ENCODE data around the gene MTTP. TPM values are rescaled to one million over a fixed set of nuclear protein-coding genes. Genes with fewer than 3 reads are reported as not detected.

Gene MTTP
- total and polyA plus RNA-seq, 8 donors = 0.05 to 39.1 (median 0.51) TPM; not detected in 4

DNA sequence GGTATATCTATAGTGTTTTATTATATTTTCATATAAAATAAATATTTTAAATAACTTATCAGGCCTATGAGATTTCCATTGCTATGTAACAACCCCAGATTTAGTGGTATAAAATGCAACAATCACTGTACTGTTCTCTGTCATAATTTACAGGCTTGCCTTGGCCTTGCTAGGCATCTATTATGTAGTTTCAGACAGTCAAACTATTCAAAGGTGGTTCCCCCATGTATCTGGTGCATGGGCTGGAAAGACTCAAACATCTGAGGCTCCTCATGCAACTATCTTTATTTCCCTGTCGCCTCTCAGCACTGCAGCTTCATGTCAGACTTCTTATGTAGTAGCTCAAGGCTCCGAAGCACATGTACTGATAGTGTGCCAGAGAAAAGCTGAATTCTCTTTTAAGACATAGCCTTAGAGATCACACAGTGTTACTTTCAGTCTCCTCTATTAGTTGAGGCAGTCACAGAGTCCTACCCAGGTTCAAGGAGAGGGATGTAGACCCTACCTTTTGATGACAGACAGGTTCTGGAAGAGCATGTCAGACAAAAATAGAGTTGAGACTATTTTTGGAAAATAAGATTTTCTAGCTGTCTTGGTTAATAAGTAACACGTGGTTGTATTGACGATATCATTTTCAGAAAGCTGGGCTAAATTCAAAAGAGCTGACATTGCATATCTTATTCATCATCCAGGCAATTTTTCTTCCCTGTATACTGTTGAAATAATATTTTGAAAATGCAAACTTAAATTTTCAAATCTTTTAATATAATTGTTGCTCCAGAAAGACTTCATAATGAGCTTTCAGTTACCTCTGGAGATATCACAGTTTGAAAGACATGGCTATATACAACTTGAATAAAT is 19.4 kb downstream of the MTTP start:
- no peak for DNase-seq
- no peak overlapping the region for H3K27ac ChIP-seq
- no peak overlapping the region for H3K4me3 ChIP-seq
- intact Hi-C loops (cut with DNase I; ENCODE audit: low total_unique reads) = no loop called here
- H3K4me1 ChIP-seq = no peaks in the 10 kb centered on the region
- TF ChIP-seq, protein P1, sequence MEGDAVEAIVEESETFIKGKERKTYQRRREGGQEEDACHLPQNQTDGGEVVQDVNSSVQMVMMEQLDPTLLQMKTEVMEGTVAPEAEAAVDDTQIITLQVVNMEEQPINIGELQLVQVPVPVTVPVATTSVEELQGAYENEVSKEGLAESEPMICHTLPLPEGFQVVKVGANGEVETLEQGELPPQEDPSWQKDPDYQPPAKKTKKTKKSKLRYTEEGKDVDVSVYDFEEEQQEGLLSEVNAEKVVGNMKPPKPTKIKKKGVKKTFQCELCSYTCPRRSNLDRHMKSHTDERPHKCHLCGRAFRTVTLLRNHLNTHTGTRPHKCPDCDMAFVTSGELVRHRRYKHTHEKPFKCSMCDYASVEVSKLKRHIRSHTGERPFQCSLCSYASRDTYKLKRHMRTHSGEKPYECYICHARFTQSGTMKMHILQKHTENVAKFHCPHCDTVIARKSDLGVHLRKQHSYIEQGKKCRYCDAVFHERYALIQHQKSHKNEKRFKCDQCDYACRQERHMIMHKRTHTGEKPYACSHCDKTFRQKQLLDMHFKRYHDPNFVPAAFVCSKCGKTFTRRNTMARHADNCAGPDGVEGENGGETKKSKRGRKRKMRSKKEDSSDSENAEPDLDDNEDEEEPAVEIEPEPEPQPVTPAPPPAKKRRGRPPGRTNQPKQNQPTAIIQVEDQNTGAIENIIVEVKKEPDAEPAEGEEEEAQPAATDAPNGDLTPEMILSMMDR (IDR thresholded peaks at IDR 0.05) = no peak
- 73 to 80% (median 76%) methylated on average over 4 of the region's 4 CpGs for WGBS, 5 donors
- no peaks in the 10 kb centered on the region for H3K9me3 ChIP-seq
- no peaks in the 10 kb centered on the region for H3K27me3 ChIP-seq
- no peaks in the 10 kb centered on the region for H3K36me3 ChIP-seq

DNA sequence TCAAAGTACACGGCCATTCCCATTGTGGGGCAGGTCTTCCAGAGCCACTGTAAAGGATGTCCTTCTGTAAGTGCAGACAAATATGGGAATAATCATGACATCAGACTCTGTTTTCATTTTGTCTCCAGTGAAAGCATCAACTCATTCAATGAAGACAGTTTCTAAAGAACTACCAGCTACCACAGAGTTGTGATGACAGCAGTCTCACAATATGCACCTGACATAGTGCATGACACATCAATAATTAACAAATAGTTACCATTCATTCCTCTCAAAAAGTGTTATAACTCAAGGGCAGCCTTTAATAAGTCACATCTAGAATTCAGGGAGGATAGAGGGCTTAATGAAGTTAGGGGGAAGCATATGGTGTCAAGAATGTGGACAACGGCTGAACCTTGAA is 20.2 kb downstream of the MTTP start:
- H3K4me1 ChIP-seq = no peaks in the 10 kb centered on the region
- no peaks in the 10 kb centered on the region for H3K9me3 ChIP-seq
- no peaks in the 10 kb centered on the region for H3K36me3 ChIP-seq
- intact Hi-C loops (cut with DNase I; ENCODE audit: low total_unique reads) = no loop called here
- no peak overlapping the region for H3K4me3 ChIP-seq
- no peaks in the 10 kb centered on the region for H3K27me3 ChIP-seq
- DNase-seq = no peak
- 79 to 93% (median 88%) methylated on average over 2 of the region's 2 CpGs for WGBS, 5 donors
- no peak overlapping the region for H3K27ac ChIP-seq
- TF ChIP-seq EP300 (IDR thresholded peaks at IDR 0.05) (no peak), POLR2A (IDR thresholded peaks at IDR 0.05) (no peak), POLR2AphosphoS5 (IDR thresholded peaks at IDR 0.05) (no peak)
- TF ChIP-seq, protein P1 (IDR thresholded peaks at IDR 0.05) = no peak

DNA sequence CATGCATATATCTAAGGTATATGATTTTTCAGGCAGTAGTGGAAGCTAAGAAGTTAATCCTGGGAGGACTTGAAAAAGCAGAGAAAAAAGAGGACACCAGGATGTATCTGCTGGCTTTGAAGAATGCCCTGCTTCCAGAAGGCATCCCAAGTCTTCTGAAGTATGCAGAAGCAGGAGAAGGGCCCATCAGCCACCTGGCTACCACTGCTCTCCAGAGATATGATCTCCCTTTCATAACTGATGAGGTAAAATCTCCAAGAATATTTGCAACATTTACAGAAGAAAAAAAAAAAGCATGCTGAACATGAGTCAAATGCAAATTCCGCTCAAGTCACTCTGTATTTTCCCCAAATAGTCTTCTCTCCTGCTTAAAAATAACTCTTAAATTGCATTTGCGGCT is 32.1 kb downstream of the MTTP start:
- TF ChIP-seq, protein P1 (IDR thresholded peaks at IDR 0.05) = no peak
- TF ChIP-seq EP300 (IDR thresholded peaks at IDR 0.05) (no peak), POLR2AphosphoS5 (IDR thresholded peaks at IDR 0.05) (no peak), POLR2A (IDR thresholded peaks at IDR 0.05) (no peak)
- 75 to 92% (median 85%) methylated on average over 2 of the region's 2 CpGs for WGBS, 5 donors
- Histone ChIP-seq H3K27me3 (no peaks in the 10 kb centered on the region), H3K4me3 (no peak overlapping the region), H3K4me1 (peaks cover 0 to 5% (median 0%) of the 10 kb centered on the region in 4 donors), H3K27ac (no peak overlapping the region), H3K36me3 (no peaks in the 10 kb centered on the region), H3K9me3 (no peaks in the 10 kb centered on the region)
- intact Hi-C loops (cut with DNase I; ENCODE audit: low total_unique reads) = no loop called here
- no peak for DNase-seq

DNA sequence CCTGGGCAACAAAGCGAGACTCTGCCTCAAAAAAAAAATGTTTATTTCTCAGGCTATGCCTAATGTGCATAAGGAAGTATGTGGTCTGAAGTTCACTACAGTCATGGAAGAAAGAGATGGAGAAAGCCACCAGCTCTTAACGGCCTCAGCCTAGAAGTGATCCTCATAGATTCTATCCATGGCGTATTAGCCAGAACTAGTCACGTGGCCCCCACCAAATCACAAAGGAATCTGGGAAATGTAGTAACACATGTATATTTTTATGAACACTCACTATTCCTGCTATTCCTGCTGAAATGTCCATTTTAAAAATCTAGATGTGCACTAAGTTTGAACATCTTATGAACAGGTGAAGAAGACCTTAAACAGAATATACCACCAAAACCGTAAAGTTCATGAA is 33.8 kb downstream of the MTTP start:
- DNase-seq = no peak
- H3K9me3 ChIP-seq = no peaks in the 10 kb centered on the region
- no peaks in the 10 kb centered on the region for H3K36me3 ChIP-seq
- H3K27me3 ChIP-seq = no peaks in the 10 kb centered on the region
- TF ChIP-seq EP300 (IDR thresholded peaks at IDR 0.05) (no peak), POLR2AphosphoS5 (IDR thresholded peaks at IDR 0.05) (no peak), POLR2A (IDR thresholded peaks at IDR 0.05) (no peak)
- TF ChIP-seq, protein P1 (IDR thresholded peaks at IDR 0.05) = no peak
- H3K27ac ChIP-seq = no peak overlapping the region
- H3K4me1 ChIP-seq = peaks cover 0 to 5% (median 0%) of the 10 kb centered on the region in 4 donors
- intact Hi-C loops (cut with DNase I; ENCODE audit: low total_unique reads) = no loop called here
- WGBS, 5 donors = 89 to 95% (median 93%) methylated on average over 5 of the region's 5 CpGs
- H3K4me3 ChIP-seq = no peak overlapping the region

Measured in stomach (tissue), 9 donors.